NK-92 treated with Interleukin-12 subunit alpha and Interleukin-12 subunit beta, amount 100 ng/mL, for 24 hours (cell line): ENCODE results near the gene RCHY1.
"Not testable (repeated sequence)": the region's sequence is repeated elsewhere in the genome, so short reads cannot be mapped to it uniquely, and the experiment has no call there.

Source experiments
- DNase-seq: peaks from one replicate; lab custom pipeline; 2025; lab: John Stamatoyannopoulos, UW

Gene RCHY1

DNA sequence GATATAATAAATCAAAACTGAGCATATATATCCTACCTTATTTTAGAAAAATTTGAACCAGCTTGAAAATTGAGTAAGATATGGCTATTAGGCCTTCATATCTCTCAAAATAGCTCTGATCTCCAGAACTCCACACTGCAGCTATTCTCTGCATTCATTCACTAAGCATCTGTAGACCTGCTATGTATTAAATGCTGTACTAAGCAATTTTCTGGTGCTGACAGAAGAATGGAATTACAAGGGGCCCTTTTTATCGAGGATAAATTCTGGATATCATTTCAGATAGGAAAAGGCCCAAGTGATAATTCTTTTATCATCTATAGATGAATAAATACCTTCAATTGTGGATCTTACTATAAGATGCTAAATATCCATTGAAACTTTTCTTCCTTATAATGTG, 1.9 kb upstream of the RCHY1 start:
- no peak for DNase-seq

DNA sequence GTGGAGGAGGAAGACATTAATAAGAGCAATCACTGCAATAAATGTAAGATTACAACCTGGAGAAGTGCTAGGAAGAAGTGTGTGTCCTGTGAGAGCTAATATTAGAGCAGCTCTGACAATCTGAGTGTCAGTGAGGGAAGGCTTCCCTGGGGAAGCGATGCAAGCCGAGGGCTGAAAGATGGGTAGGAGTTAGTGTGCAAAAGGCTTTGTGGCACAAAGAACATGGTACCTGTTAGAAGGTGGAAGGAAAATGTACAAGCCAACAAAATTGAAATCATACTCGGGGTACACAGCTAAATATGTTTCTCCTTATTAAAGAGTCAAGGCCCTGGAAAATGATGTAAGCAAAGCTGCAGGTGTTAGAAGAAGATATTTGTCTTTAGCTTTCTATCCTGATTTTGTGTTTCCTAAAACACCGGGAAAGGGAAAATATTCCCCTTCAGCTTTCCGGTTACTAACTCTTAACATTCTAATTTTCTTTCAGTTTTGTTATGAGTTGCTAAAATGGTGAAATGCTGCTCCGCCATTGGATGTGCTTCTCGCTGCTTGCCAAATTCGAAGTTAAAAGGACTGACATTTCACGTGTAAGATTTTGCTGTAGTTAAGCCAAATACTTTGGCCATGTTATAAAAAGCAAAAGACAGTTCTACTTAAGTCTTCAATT, 878 bp upstream of the RCHY1 start:
- no peak for DNase-seq

DNA sequence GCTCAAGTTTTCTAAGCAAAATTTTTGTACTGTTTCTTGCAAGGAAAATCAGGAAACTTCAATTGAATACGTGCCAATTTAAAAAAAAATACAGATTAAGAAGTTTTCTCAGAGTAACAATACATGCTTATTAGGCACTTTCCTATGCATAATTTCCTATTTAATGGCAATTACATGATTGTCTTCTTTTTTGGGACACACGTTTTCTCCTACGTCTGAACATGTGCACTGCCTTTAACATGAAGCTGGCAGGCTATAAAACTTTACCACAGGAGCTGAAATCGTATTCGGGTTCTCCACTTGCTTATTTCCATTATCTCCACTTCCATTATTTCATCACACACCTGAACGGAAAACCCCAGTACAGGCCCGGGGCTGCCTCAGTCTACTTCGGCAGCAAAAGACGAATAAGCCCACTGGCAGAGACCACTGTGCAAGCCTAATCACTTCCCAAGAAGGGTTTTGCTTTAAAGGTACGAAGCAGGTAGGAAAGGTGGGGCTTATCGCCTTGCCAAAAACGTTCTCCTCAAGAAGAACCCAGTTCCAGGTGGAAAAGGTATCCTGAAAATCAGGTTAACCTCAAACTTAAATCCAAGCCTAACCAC, 575 bp downstream of the RCHY1 start:
- no peak for DNase-seq

DNA sequence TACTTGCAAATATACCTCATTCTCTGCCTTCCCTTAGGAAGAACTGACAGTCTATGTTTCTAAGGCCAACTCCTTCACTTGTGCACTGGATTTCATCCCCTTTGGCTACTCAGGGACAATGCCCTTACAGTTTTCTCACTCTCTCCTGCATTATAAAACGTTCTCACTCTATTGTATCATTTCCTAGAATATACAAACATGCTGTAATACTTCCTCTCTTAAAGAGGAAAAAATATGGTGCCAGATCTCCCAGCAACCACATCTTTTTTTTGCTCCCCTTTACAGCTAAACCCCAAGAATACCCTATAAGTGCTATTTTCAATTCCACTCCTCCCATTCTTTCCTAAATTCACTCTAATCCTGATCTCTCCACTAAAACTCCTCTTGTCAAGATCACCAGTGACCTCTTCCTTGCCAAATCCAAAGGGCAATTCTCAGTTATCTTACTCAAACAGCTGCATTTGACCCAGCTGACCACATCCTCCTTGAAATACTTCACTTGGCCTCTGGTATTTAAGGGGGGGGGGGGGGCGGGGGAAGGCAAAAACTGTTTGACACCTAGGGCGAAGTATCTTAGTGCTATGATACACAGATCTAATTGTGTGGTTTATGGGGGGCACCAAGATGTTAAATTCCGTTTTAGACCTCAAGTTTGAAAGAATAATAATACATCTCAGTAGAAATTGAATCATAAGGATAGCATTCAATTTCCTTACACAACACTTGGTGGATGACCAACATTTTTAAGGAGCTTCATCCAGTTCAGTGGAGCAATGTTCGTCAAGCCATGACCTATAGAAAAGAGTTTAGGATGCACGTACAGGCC, 1.6 kb downstream of the RCHY1 start:
- DNase-seq = peak; percentile 19

GRCh38 chr4:75511841-75512240, 2.4 kb downstream of the RCHY1 start:
- DNase-seq = no peak

GRCh38 chr4:75509592-75509991, 4.6 kb downstream of the RCHY1 start:
- not testable (repeated sequence) for DNase-seq

- DNase-seq = no peak
Measured at GRCh38 chr4:75505630-75506029, 8.6 kb downstream of the RCHY1 start.

- no peak for DNase-seq
Measured at GRCh38 chr4:75502671-75503070, 11.5 kb downstream of the RCHY1 start.

GRCh38 chr4:75499900-75500299, 14.3 kb downstream of the RCHY1 start:
- no peak for DNase-seq

GRCh38 chr4:75498041-75498440, 16.2 kb downstream of the RCHY1 start:
- no peak for DNase-seq

GRCh38 chr4:75497133-75497532, 17.1 kb downstream of the RCHY1 start:
- DNase-seq = no peak

DNA sequence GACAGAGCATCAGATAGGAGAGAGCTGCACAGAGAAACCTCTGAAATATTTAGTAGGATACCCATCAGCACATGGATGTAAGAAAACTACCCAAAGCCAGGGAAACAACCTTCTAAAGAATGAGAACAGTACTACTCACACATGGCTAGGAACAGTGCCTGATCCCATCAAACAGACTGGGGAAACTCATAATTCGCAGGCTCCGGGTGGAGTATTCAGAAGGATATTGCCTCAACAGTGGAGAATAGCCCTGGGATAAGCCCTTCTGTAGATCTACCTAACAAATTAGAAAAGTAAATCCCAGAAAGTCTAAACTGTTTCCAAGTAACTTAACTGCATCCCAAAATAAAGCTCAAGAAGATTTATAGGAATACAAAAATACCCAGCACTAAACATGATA, 17.8 kb downstream of the RCHY1 start:
- no peak for DNase-seq

DNA sequence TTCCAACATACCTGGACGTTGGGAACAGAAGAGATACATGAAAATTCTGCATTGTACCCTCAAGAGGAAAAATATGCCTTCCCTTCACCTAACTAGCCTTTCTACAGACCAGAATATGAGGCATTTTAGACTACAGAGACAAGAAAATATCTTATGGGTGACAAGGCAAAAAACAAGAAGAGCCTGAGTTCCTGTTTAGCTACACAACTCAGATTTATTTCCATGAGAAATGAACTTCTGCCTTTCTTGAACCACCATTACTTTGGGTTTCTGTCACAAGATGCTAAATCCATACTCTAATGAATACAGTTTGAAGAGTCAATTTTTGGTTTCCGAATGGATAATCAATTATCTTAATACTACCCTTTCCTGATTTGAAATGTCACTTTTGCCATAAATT, 18.7 kb downstream of the RCHY1 start:
- DNase-seq = no peak

DNA sequence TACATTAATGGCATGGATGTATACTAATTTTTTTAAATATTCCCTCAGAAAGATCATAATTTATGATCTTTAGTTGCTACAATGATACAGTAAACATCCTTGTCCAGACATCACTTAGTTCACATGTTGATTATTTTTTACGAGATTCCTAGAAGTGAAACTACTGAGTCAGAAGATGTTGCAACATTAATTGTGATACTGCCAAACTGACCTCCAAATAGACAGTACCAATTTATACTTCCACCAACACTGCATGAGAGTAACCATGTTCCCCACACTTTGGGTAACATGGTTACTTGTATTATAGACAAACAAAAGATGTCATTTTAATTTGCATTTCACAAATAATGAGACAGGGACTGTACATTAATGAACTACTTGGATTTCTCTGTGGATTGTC, 19.6 kb downstream of the RCHY1 start:
- no peak for DNase-seq

GRCh38 chr4:75490155-75490554, 24.0 kb downstream of the RCHY1 start:
- no peak for DNase-seq

GRCh38 chr4:75484190-75484589, 30.0 kb downstream of the RCHY1 start:
- DNase-seq = no peak

DNA sequence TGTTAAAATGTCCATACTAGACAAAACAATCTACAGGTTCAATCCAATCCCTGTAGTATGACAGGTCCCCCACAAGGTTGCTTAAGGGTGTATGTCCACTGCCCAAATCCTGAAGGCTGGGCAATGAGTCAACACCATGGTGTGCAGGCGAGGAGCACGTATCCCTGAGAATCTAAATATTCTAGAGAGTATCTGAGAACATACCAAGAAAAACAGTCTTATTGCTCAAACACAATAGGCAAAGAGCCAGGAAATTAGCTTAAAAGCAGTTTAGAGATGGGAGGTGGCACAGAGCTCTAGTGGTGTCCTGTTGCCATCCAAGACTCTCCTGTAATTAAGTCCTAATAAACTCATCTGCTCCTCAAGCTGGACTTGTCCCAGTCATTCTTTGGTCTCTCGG, 37.0 kb downstream of the RCHY1 start:
- no peak for DNase-seq

DNA sequence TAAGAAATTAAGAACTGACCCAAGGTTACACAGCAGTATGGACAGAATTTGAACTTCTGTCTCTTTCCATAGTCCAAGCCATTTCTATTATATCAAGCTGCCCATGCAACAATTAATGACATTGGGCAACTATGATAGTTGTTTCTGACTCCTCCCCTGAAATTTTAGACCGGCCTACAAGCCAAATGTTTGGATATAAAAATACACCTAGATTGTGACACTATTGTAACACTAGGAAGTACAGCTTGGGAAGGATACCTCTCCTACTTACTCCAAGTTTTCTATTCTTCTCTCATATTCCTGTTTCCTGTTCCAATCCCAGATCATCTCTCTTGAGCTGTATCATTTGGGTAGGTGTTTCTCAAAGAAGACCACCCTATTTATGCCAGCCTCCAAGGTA, 43.5 kb downstream of the RCHY1 start:
- DNase-seq = no peak

DNA sequence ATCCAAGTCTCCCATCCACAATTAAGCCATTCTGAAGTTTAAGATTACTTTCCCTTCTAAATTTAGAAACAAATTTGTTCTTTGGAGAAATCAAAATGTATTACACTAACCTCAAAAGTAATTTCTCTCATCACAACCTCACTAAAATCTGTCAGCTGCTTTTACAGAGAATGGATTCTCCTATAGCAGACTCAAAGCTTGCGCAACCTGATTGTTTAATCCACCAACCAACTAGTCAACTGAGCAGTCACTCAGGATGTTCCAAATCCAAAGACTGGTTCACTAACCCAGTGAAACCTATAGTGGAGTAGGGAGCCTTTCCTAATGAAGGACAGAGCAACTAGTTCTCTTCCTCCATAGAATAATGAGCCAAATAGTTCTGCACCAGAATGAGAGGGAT, 44.3 kb downstream of the RCHY1 start:
- no peak for DNase-seq

DNA sequence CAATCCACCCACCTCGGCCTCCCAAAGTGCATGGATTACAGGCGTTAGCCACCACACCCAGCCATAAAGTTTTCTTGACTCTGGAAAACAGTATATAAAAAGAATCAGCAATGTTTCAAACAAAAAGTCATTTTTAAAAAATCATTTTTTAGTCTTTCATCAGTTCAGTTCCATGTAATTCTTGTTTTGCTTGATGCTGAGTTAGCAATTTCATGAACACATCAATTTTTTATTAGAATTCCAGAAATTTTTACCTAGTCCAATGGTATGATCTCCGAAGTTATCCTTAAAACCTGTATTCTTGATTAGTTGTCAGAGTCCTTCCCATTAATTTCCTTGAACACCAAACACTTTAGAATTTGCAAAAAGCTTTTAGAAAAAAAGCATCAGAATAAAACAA, 56.8 kb downstream of the RCHY1 start:
- DNase-seq = no peak

GRCh38 chr4:75434105-75434504, 80.1 kb downstream of the RCHY1 start:
- no peak for DNase-seq

DNA sequence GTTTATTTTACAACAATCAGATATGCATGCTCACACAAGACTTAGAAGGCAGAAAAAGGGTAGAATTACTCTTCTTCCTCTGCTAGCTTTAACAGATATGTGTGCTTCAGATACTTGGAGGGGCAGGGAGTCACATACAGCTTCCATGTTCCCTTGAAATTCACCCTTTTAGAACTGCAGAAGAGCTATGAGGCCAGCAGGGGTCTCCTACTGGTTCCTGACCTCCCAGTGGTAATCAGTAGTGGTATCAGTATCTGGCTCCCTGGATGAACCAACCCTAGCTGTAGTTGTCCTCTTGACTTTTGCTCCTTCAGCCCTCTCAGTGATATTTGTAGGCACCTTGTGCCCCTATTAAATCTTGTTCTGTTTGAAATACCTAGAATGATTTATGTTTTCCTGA, 81.5 kb downstream of the RCHY1 start:
- DNase-seq = no peak

GRCh38 chr4:75429208-75429607, 85.0 kb downstream of the RCHY1 start:
- DNase-seq = no peak
